Right ventricle myocardium inferior (tissue), 1 donor: ENCODE results near the gene HAGH. TPM values are rescaled to one million over a fixed set of nuclear protein-coding genes. Genes with fewer than 3 reads are reported as not detected.
A peak's percentile ranks its signal among the peaks of the same experiment; 100 is the strongest.

Experiments
- ATAC-seq: fragments of 200-7000 bp; cut with Tn5 transposase; one replicate; pipeline ENCODE4 v1.9.1; 2020; ENCODE audit warnings: mild to moderate bottlenecking, moderate library complexity
- DNase-seq: peaks from one replicate; pipeline ENCODE4 v3.0.0; 2021; ENCODE audit errors: missing footprints
- intact Hi-C: fragments of 100-400 bp; cut with DNase I; formaldehyde crosslinking; loops from one replicate; pipeline ENCODE4 v1.11.0; 2022
- total RNA-seq: library from RNA; stranded (reverse); fragmentation: NEBNext Ultra II Directional; extraction: Animal tissue kit (Norgen Biotek cat#: 25700); gene quantifications from one replicate; pipeline ENCODE4 v1.2.1, GENCODE V29; 2021
- donor health status: DM: no; HTN: yes; CAD: no; lungs with severe emphysema.

The HAGH gene
- total RNA-seq, 1 donor from 2014 or later: 171 TPM

GRCh38 chr16:1780677-1781072 is 46.0 kb downstream of the HAGH start:
- ATAC-seq: no peak
- intact Hi-C loops: loop anchor here (5.0 kb wide), 1 partner anchor 73 kb away; the partner anchor contains the start of gene MAPK8IP3
- DNase-seq: peak; percentile 32

DNA sequence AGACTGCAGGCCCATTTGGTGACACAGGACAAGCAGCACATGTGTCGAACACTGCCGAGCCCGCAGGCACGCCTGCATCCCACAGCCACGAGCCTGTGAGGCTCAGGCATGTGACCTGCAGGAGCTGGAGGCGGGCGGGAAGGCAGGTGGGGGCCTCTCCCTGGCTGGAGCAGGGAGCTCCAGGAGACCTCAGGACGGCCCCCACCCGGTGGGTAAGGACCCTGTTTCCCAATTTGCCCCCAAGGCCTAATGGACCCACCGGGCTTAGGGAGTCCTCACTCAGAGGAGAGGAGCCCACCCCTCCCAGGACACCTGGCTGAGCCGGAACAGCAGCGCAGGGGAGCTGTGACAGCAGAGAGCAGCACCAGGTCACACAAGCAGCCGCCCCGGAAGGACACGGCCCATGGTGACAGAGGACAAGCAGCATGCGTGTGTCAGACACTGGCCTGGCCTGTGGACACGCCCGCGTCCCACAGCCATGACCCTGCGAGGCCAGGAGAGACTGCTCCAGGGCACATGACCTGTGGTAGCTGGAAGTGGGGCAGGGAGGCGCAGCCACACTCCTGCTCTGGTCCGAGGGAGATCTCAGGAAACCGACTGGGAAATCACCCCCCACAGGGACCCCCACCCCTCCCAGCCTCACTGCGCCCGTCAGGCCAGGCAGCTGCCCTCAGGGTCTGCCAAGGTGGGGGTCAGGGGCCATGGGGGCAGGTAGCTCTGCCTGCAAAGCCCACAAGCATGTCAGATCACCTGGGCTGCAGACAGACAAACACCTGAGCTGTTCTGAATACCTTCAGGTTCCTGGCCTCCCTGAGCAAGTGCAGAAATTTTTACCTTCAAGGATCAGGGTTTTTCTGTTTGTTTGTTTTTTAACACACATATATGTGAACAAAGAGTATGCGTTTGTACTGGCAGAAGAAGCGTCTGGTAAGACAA is 46.6 kb downstream of the HAGH start:
- ATAC-seq (no peak), DNase-seq (peak; percentile 69)
- intact Hi-C loops: loop anchor here (5.0 kb wide), 1 partner anchor 73 kb away; the partner anchor contains the start of gene MAPK8IP3

DNA sequence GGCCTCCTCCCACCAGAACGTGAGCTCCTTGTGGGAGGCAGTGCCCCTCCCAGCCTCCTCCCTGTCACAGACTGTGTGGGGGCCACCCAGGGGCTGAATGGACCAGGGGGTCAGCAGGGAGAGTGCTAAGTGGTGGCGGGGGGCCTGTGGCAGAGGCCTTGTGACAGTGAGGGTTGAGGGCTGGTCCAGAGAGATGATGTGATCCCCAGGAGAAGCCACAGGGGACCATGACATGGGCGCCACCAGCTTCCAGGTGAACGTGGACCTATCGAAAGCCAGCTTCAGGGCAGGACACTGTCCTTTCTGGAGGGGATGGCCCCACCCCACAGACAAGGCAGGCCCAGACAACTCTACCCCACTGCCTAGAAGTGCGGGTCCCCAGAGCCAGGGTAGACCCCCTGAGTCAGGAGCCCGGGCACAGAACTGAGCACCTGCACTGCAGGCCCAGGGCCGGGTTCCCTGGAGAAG is 47.4 kb downstream of the HAGH start:
- intact Hi-C loops: no loop called here
- DNase-seq: peak; percentile 45
- ATAC-seq: no peak

DNA sequence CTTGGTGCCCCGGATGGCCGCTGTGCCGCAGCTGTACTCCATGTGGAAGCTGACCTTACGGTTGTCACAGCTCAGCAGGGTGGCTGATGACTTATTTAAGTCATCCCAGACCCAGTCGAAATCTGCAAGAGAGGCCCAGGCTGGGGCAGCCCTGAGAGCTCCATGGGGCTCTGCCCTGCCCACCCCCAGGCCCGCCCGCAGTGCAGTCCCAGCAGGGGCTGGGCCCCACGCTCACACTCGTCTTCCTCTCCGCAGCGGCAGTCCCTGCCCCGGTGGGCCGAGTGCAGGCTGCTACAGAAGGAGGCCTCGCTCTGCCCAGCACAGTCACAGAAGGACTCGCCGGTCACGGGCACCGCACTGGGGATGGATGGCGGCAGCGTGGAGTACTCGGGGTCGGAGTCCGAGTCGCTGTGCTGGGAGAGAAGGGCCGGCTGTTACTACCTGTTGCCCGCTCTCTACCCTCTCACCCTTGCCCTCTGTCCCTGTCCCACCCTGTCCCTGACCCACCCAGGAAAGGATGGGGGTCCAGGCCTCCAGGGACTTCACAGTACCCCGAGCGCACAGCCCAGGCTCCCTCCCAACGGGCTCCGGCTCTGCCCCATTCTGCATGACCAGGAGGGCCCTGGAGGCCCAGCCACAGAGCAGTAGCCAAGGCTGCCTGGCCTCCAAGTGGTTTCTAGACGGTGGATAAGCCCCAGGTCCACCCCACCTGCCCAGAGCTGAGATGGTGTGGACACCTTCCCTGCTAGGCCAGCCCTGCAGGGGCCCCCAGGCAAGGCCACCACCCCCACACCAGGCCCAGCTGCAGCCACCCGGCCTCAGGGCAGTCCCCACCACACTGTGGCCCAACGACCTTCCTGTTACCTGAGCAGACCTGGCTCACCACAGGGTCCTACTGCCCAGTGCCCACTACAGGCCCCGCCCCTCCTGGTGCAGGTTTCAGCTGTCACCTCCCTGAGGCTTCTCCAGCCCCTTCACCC is 48.1 kb downstream of the HAGH start:
- intact Hi-C loops: no loop called here
- DNase-seq (peak; percentile 60), ATAC-seq (no peak)

GRCh38 chr16:1777375-1778199 is 49.0 kb downstream of the HAGH start:
- DNase-seq (peak; percentile 64), ATAC-seq (no peak)
- intact Hi-C loops: no loop called here

DNA sequence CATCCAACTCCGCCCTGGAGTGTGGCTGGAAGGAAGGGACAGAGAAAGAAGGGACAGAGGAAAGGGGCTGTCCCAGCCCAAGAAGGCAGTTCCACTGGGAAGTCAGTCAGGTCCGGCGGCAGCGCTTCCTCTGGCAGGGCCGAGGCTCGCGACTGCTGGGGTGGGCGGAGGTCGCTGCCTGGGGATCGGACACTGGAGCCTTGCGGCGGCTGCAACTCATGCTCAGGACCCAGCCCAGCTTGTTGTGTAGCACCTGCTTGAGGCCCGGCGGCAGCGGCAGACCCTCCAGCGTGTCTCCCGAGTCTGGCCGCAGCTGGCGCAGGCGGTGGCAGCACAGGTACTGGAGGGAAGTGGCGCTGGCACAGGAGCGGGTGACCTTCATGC is 49.6 kb downstream of the HAGH start:
- peak; percentile 74 for DNase-seq
- ATAC-seq: no peak
- intact Hi-C loops: no loop called here

DNA sequence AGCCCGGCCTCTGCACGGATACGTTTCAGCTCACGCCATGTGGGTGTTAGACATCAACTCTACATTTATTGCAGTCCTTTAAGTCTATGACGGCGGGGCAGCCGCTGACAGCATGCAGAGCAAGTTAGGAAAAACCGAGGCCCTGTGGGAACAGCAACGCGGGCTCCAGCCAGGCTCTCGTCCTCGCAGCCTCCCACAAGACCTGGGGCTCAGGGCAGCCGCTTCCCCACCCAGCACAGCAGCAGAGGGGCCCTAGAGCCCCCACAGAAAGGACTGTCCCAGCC is 50.0 kb downstream of the HAGH start:
- intact Hi-C loops: no loop called here
- DNase-seq (peak; percentile 49), ATAC-seq (no peak)

DNA sequence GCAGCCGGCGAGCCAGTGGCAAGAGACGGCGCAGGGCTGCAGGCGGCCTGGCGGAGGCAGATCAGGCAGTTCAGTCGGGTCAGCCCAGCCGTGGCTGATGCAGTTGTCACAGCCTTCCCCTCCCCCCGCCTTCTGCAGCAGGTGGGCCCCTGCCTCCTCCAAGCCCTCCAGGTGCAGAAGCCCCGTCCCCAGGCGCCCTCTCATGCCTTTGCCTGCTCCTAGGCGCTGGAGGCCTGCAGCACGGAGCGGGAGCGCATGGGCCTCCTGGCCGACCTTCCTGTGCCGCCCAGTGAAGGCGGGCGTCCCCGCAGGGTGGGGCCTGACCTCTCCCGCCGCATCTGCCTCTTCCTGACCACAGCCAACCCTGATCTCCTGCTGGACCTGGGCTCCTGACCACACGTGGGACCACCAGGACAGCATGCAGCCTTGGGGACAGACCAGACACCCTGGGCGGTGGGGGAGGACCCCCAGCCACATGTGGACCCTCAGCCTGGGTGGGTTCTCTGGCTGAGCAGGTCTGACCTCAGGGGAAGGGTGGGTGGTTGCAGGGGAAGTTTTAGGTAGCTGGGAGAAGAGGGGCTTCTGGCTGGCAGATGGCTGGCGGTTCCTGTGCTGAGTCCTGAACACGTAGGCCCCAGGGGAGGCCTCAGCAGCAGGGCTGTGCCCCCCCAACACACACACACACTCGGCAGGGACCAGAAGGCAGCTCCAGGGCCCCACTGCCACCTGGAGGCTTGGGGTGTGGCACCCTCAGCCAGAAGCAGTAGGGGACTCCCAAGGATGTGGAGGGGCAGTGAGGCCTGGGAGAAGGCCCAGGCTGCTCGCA is 50.6 kb downstream of the HAGH start:
- intact Hi-C loops: no loop called here
- DNase-seq (peak; percentile 18), ATAC-seq (no peak)

DNA sequence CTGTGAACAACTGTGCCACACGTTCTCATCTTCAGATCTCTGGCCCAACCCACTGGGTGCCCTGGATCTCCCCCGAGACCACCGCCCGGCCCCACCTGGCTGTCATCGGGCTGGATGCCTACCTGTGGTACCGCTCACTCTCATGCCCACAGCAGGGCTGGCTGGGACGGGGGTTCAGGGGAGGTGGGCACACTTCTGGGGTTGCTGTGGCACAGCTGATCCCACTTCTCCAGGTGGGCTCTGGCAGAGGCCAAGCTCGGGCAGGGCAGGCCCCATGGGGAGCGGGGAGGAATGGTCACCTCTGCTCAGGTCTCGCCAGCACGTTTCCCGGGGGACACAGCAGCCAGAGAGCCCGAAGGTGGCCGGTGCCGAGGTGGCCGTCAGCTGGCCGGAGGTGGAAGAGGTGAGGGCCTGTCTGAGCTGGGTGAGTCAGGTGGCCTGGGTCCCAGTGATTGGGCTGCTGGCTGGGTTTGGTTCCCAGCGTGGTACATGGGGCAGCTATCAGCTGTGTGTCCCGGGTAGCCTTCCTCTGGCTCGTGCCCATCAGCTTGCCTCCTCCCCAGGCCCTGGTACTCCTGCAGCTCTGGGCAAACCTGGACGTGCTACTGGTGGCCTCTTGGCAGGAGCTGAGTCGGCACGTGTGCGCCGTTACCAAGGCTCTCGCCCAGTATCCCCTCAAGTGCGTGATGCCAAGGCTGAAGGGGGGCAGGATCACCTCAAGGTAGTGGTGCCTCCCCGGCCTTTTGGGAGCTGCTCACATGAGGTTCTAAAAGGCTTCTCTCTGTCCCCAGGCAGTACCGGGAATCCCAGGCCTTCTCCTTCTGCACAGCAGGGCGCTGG is 51.4 kb downstream of the HAGH start:
- DNase-seq (peak; percentile 30), ATAC-seq (no peak)
- intact Hi-C loops: no loop called here

GRCh38 chr16:1774448-1774780 is 52.2 kb downstream of the HAGH start:
- ATAC-seq (no peak), DNase-seq (no peak)
- intact Hi-C loops: no loop called here

DNA sequence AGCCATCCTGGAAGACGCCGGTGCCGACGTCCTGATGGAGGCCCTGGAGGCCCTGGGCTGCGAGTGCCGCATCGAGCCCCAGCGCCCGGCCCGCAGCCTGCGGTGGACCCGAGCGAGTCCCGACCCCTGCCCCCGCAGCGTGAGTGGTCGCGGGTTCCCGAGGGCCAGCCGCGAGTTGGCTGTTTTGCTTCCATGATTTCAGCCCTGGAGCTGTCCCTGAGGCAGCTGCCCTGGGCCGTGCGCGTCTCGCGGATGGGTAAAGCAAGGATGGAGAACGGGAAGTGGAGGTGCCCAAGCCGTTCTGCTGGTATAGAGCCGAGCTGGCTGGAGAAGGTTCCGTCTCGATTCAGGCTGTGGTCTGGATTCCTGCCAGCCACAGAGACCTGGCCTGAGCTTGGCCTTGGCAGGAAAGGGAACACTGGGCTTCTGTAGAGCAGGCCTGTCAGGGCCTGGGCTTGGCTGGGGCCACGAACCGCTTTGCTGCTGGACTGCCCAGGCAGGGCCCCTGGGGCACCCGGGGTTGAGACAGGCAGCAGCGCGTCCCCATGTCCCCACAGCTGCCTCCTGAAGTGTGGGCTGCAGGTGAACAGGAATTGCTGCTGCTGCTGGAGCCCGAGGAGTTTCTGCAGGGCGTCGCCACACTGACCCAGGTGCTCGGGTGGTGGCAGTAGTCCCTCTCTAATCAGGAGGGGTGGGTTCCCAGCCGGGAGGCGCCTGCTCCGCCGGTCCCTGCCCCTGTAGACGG is 52.8 kb downstream of the HAGH start:
- DNase-seq: no peak
- ATAC-seq: no peak
- intact Hi-C loops: no loop called here

DNA sequence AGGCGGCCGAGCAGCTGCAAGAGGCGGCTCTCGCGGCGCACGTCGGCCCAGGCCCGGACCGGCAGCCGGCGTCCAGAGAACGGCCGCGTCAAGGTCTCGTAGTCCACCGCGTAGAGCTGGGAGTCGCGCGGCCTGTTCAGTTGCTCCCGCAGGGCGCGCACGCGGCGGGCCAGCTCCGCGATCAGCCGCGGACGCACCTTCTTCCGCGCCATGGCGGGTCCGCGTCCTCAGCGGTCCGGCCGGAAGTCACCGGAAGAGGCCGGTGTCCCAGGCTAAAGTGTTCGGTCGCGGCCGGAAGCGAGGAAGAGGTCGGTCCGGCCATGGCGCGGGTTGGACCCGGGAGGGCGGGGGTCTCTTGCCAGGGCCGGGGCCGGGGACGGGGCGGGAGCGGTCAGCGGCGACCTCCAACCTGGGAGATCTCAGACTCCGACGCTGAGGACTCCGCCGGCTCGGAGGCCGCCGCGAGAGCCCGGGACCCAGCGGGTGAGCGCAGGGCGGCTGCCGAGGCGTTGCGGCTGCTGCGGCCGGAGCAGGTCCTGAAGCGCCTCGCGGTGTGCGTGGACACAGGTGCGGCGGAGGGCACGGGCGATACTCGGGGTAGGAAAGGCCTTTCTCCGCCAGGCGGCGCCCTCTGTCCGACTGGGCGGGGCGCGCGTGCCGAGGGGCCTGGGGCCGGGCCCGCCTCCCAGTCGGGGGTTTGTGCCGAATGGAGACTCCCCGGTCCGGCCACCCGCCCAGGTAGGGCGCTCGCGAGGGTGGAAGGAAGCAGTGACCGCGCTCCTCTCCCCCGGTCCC is 53.5 kb downstream of the HAGH start, which contains the start of gene MRPS34:
Gene MRPS34, minus strand, starts transcription at position 227 of the 795 bp plus-strand sequence. Its CDS starts 15 bp downstream, at position 212.
- DNase-seq: peak; percentile 93
- ATAC-seq: peak; percentile 70
- intact Hi-C loops: no loop called here

GRCh38 chr16:1772362-1772907 is 54.2 kb downstream of the HAGH start, which contains the start of gene EME2:
Gene EME2 (plus strand): TSS chr16:1772810. CDS start chr16:1773228, 418 bp downstream.
- DNase-seq: no peak
- intact Hi-C loops: no loop called here
- no peak for ATAC-seq

GRCh38 chr16:1771864-1772361 is 54.7 kb downstream of the HAGH start:
- intact Hi-C loops: no loop called here
- no peak for ATAC-seq

More at GRCh38 chr16:1771864-1772361, 54.7 kb downstream of the HAGH start:
- DNase-seq: no peak
